GM12892 (cell line): Measurements from ENCODE around the gene CCL19.

ENCODE experiments used
- POLR2A ChIP-seq: IDR thresholded peaks from 2 replicates; pipeline ENCODE4 v1.6.1; 2011; ENCODE audit warnings: low read depth, low read length, control low read depth
- POLR2AphosphoS5 ChIP-seq: IDR thresholded peaks from 2 replicates; pipeline ENCODE4 v1.6.1; 2011; ENCODE audit warnings: low read depth, low read length, control low read depth

DNA sequence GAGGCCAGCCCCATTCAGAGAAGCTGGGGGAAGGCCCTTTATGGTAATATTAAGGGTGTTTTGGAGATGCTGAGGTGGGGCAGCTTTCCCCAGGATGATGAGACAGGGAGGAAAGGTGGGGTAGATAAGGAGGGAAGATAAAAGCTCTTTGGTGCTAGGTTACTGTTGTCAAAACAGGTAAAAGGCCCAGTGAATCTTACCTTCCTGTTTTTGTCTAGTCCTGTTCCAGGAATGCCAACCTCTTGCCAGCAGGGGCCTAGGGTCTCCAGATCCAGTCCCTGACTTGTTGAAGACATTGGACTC lies 27.8 kb downstream of the CCL19 start:
- no peak for TF ChIP-seq POLR2AphosphoS5
- no peak for TF ChIP-seq POLR2A
